GM23338 (cell line): Measurements from ENCODE around the gene NHS. TPM values are rescaled to one million over a fixed set of nuclear protein-coding genes. Genes with fewer than 3 reads are reported as not detected.

Experiments used
- ATAC-seq: fragments of 200-7000 bp; cut with Tn5 transposase; 3 replicates; pipeline ENCODE4 v1.9.1; 2020
- DNase-seq: peaks from one replicate; pipeline ENCODE4 v3.0.0-alpha.2; 2015; ENCODE audit warnings: low spot score
- H2AFZ ChIP-seq: fragments of 200-600 bp; sonication (generic); 2 replicates; pipeline ENCODE4 v1.8.0; 2016; ENCODE audit warnings: antibody characterized with exemption, mild to moderate bottlenecking, moderate library complexity
- H3F3A ChIP-seq: fragments of 200-600 bp; sonication (generic); replicated peaks from 2 replicates; pipeline ENCODE4 v1.8.0; 2017; ENCODE audit warnings: antibody characterized with exemption, mixed run types, low read depth
- H3K27ac ChIP-seq: fragments of 200-600 bp; sonication (generic); 2 replicates; pipeline ENCODE4 v1.6.1; 2016; ENCODE audit warnings: low read depth
- H3K27me3 ChIP-seq: fragments of 200-600 bp; sonication (generic); 2 replicates; pipeline ENCODE4 v1.8.0; 2016; ENCODE audit warnings: mild to moderate bottlenecking, mixed run types, moderate library complexity; ENCODE audit not compliant: insufficient read depth
- H3K36me3 ChIP-seq: fragments of 200-600 bp; sonication (generic); 2 replicates; pipeline ENCODE4 v1.8.0; 2016; ENCODE audit warnings: mild to moderate bottlenecking; ENCODE audit not compliant: insufficient read depth
- H3K4me1 ChIP-seq: fragments of 200-600 bp; sonication (generic); 2 replicates; pipeline ENCODE4 v1.8.0; 2016; ENCODE audit warnings: mild to moderate bottlenecking, moderate library complexity; ENCODE audit not compliant: insufficient read depth
- H3K4me2 ChIP-seq: fragments of 200-600 bp; sonication (generic); 2 replicates; pipeline ENCODE4 v1.7.1; 2017; ENCODE audit warnings: mixed run types
- H3K4me3 ChIP-seq: fragments of 200-600 bp; sonication (generic); 2 replicates; pipeline ENCODE4 v1.6.1; 2016; ENCODE audit warnings: mixed run types
- H3K79me2 ChIP-seq: fragments of 200-600 bp; sonication (generic); replicated peaks from 2 replicates; pipeline ENCODE4 v1.8.0; 2017; ENCODE audit warnings: mild to moderate bottlenecking; ENCODE audit not compliant: insufficient read depth
- H3K9me2 ChIP-seq: fragments of 200-600 bp; sonication (generic); 2 replicates; pipeline ENCODE4 v1.8.0; 2017; ENCODE audit not compliant: insufficient read depth
- H4K20me1 ChIP-seq: fragments of 200-600 bp; sonication (generic); replicated peaks from 2 replicates; pipeline ENCODE4 v1.8.0; 2017; ENCODE audit warnings: mild to moderate bottlenecking; ENCODE audit not compliant: insufficient read depth
- H3K27ac Mint-ChIP-seq: 2 replicates; pipeline ENCODE4 v1.8.0; 2020; ENCODE audit warnings: inconsistent platforms, mild to moderate bottlenecking, moderate library complexity, mixed read lengths
- H3K27me3 Mint-ChIP-seq: 3 replicates; pipeline ENCODE4 v1.8.0; 2022; ENCODE audit warnings: low read depth, mild to moderate bottlenecking, moderate library complexity, mixed read lengths, inconsistent platforms; ENCODE audit not compliant: insufficient read depth, poor library complexity
- H3K36me3 Mint-ChIP-seq: 3 replicates; pipeline ENCODE4 v1.8.0; 2021; ENCODE audit warnings: low read depth, mild to moderate bottlenecking, inconsistent platforms, moderate library complexity, mixed read lengths
- H3K4me1 Mint-ChIP-seq: 3 replicates; pipeline ENCODE4 v1.8.0; 2020; ENCODE audit warnings: mild to moderate bottlenecking, inconsistent platforms, mixed read lengths
- H3K4me3 Mint-ChIP-seq: 3 replicates; pipeline ENCODE4 v1.8.0; 2021; ENCODE audit warnings: moderate library complexity, mild to moderate bottlenecking, inconsistent platforms, mixed read lengths
- H3K9me3 Mint-ChIP-seq: 3 replicates; pipeline ENCODE4 v1.8.0; 2020; ENCODE audit warnings: moderate library complexity, mild to moderate bottlenecking, inconsistent platforms, mixed read lengths
- EZH2phosphoT487 ChIP-seq: fragments of 200-600 bp; sonication (generic); IDR thresholded peaks from one replicate; pipeline ENCODE4 v1.8.1; 2018; ENCODE audit warnings: antibody characterized with exemption; ENCODE audit not compliant: unreplicated experiment
- JUNB ChIP-seq: IDR thresholded peaks from one replicate; pipeline ENCODE4 v1.6.1; 2016; ENCODE audit warnings: antibody characterized with exemption; ENCODE audit not compliant: unreplicated experiment
- STAT1 ChIP-seq: IDR thresholded peaks from one replicate; pipeline ENCODE4 v1.6.1; 2016; ENCODE audit warnings: antibody characterized with exemption; ENCODE audit not compliant: unreplicated experiment
- ZNF331 ChIP-seq: fragments of 250-450 bp; sonication (Bioruptor Pico); IDR thresholded peaks from 2 replicates; pipeline ENCODE4 v1.5.0; 2020; ENCODE audit warnings: low read depth, mild to moderate bottlenecking, moderate library complexity
- polyA plus RNA-seq: library from polyadenylated mRNA; unstranded; fragments of >200 nt; fragmentation: Nextera tagmentation; extraction: Ambion mirVana; gene quantifications from 2 replicates; pipeline ENCODE4 v1.2.1, GENCODE V29; 2016
- total RNA-seq: library from RNA; depleted of rRNA; stranded (reverse); fragments of >200 nt; shearing (Covaris generic); gene quantifications from 2 replicates; pipeline ENCODE4 v1.2.3, GENCODE V29; 2014
- TF ChIP-seq, protein P1 (sequence below): IDR thresholded peaks from one replicate; pipeline ENCODE4 v1.6.1; 2018; ENCODE audit warnings: antibody characterized with exemption; ENCODE audit not compliant: unreplicated experiment
- TF ChIP-seq, protein P2 (sequence below): fragments of 250-450 bp; sonication (Bioruptor Pico); IDR thresholded peaks from 2 replicates; pipeline ENCODE4 v1.5.0; 2020; ENCODE audit warnings: mild to moderate bottlenecking, moderate library complexity

The NHS gene
- total and polyA plus RNA-seq, 2 experiments from 2014 or later: 1.8 to 8.2 TPM

GRCh38 chrX:17610788-17611187, 235.8 kb downstream of the NHS start:
- Histone ChIP-seq H2AFZ (no peak overlapping the region), H3K4me1 (0 out of 2 replicates have a peak, but pooled peaks cover 6% of the 10 kb centered on the region), H3K4me3 (no peak overlapping the region), H3K4me2 (no peak overlapping the region), H3K79me2 (no peaks in the 10 kb centered on the region), H3K9me2 (no peaks in the 10 kb centered on the region), H3K27ac (no peak overlapping the region), H3K36me3 (no peaks in the 10 kb centered on the region), H3F3A (no peaks in the 10 kb centered on the region), H4K20me1 (no peaks in the 10 kb centered on the region), H3K27me3 (no peaks in the 10 kb centered on the region)
- Mint-ChIP-seq H3K9me3 (no peaks in the 10 kb centered on the region), H3K36me3 (no peaks in the 10 kb centered on the region), H3K4me3 (no peak overlapping the region), H3K4me1 (peaks cover 15% of the 10 kb centered on the region), H3K27me3 (peaks cover 1% of the 10 kb centered on the region), H3K27ac (no peak overlapping the region)
- DNase-seq: no peak
- ATAC-seq: no peak
- no peak for TF ChIP-seq JUNB
- TF ChIP-seq, protein P1, sequence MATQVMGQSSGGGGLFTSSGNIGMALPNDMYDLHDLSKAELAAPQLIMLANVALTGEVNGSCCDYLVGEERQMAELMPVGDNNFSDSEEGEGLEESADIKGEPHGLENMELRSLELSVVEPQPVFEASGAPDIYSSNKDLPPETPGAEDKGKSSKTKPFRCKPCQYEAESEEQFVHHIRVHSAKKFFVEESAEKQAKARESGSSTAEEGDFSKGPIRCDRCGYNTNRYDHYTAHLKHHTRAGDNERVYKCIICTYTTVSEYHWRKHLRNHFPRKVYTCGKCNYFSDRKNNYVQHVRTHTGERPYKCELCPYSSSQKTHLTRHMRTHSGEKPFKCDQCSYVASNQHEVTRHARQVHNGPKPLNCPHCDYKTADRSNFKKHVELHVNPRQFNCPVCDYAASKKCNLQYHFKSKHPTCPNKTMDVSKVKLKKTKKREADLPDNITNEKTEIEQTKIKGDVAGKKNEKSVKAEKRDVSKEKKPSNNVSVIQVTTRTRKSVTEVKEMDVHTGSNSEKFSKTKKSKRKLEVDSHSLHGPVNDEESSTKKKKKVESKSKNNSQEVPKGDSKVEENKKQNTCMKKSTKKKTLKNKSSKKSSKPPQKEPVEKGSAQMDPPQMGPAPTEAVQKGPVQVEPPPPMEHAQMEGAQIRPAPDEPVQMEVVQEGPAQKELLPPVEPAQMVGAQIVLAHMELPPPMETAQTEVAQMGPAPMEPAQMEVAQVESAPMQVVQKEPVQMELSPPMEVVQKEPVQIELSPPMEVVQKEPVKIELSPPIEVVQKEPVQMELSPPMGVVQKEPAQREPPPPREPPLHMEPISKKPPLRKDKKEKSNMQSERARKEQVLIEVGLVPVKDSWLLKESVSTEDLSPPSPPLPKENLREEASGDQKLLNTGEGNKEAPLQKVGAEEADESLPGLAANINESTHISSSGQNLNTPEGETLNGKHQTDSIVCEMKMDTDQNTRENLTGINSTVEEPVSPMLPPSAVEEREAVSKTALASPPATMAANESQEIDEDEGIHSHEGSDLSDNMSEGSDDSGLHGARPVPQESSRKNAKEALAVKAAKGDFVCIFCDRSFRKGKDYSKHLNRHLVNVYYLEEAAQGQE: no peak

- Histone ChIP-seq H3K36me3 (no peaks in the 10 kb centered on the region), H3K79me2 (no peaks in the 10 kb centered on the region), H3K4me1 (0 out of 2 replicates have a peak, but pooled peaks cover 6% of the 10 kb centered on the region), H3K27me3 (no peaks in the 10 kb centered on the region), H2AFZ (no peak overlapping the region), H3F3A (no peaks in the 10 kb centered on the region), H4K20me1 (no peaks in the 10 kb centered on the region), H3K9me2 (no peaks in the 10 kb centered on the region), H3K4me3 (no peak overlapping the region), H3K4me2 (no peak overlapping the region), H3K27ac (no peak overlapping the region)
- Mint-ChIP-seq H3K4me3 (no peak overlapping the region), H3K4me1 (peaks cover 15% of the 10 kb centered on the region), H3K27me3 (peaks cover 1% of the 10 kb centered on the region), H3K36me3 (no peaks in the 10 kb centered on the region), H3K27ac (no peak overlapping the region), H3K9me3 (no peaks in the 10 kb centered on the region)
- TF ChIP-seq EZH2phosphoT487 (no peak), ZNF331 (CRISPR knock-in tag) (no peak), STAT1 (no peak)
- TF ChIP-seq, protein P2, sequence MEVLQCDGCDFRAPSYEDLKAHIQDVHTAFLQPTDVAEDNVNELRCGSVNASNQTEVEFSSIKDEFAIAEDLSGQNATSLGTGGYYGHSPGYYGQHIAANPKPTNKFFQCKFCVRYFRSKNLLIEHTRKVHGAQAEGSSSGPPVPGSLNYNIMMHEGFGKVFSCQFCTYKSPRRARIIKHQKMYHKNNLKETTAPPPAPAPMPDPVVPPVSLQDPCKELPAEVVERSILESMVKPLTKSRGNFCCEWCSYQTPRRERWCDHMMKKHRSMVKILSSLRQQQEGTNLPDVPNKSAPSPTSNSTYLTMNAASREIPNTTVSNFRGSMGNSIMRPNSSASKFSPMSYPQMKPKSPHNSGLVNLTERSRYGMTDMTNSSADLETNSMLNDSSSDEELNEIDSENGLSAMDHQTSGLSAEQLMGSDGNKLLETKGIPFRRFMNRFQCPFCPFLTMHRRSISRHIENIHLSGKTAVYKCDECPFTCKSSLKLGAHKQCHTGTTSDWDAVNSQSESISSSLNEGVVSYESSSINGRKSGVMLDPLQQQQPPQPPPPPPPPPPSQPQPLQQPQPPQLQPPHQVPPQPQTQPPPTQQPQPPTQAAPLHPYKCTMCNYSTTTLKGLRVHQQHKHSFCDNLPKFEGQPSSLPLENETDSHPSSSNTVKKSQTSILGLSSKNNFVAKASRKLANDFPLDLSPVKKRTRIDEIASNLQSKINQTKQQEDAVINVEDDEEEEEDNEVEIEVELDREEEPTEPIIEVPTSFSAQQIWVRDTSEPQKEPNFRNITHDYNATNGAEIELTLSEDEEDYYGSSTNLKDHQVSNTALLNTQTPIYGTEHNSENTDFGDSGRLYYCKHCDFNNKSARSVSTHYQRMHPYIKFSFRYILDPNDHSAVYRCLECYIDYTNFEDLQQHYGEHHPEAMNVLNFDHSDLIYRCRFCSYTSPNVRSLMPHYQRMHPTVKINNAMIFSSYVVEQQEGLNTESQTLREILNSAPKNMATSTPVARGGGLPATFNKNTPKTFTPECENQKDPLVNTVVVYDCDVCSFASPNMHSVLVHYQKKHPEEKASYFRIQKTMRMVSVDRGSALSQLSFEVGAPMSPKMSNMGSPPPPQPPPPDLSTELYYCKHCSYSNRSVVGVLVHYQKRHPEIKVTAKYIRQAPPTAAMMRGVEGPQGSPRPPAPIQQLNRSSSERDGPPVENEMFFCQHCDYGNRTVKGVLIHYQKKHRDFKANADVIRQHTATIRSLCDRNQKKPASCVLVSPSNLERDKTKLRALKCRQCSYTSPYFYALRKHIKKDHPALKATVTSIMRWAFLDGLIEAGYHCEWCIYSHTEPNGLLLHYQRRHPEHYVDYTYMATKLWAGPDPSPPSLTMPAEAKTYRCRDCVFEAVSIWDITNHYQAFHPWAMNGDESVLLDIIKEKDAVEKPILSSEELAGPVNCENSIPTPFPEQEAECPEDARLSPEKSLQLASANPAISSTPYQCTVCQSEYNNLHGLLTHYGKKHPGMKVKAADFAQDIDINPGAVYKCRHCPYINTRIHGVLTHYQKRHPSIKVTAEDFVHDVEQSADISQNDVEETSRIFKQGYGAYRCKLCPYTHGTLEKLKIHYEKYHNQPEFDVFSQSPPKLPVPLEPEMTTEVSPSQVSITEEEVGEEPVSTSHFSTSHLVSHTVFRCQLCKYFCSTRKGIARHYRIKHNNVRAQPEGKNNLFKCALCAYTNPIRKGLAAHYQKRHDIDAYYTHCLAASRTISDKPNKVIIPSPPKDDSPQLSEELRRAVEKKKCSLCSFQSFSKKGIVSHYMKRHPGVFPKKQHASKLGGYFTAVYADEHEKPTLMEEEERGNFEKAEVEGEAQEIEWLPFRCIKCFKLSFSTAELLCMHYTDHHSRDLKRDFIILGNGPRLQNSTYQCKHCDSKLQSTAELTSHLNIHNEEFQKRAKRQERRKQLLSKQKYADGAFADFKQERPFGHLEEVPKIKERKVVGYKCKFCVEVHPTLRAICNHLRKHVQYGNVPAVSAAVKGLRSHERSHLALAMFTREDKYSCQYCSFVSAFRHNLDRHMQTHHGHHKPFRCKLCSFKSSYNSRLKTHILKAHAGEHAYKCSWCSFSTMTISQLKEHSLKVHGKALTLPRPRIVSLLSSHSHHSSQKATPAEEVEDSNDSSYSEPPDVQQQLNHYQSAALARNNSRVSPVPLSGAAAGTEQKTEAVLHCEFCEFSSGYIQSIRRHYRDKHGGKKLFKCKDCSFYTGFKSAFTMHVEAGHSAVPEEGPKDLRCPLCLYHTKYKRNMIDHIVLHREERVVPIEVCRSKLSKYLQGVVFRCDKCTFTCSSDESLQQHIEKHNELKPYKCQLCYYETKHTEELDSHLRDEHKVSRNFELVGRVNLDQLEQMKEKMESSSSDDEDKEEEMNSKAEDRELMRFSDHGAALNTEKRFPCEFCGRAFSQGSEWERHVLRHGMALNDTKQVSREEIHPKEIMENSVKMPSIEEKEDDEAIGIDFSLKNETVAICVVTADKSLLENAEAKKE (CRISPR knock-in tag): no peak
- DNase-seq (no peak), ATAC-seq (no peak)
Observed at GRCh38 chrX:17613979-17614588, 239.1 kb downstream of the NHS start.
